HepG2 (cell line): Measurements from ENCODE around the gene SIX5. TPM values are rescaled to one million over a fixed set of nuclear protein-coding genes. Genes with fewer than 3 reads are reported as not detected.
A peak's percentile ranks its signal among the peaks of the same experiment; 100 is the strongest.

Experiments
- DMTF1 ChIP-seq: sonication (generic); formaldehyde crosslinking; IDR thresholded peaks from 2 replicates; pipeline ENCODE4 v1.4.0; 2020; ENCODE audit warnings: mild to moderate bottlenecking, missing genetic modification reagents
- GMEB1 ChIP-seq: sonication (generic); formaldehyde crosslinking; IDR thresholded peaks from 2 replicates; pipeline ENCODE4 v1.5.1; 2020; ENCODE audit warnings: missing genetic modification reagents, mild to moderate bottlenecking, borderline replicate concordance
- HOXA7 ChIP-seq: sonication (generic); formaldehyde crosslinking; IDR thresholded peaks from 2 replicates; pipeline ENCODE4 v1.8.1; 2022; ENCODE audit warnings: mild to moderate bottlenecking, missing genetic modification reagents, moderate library complexity
- KMT2A ChIP-seq: sonication (generic); formaldehyde crosslinking; IDR thresholded peaks from 2 replicates; pipeline ENCODE4 v1.4.0; 2020; ENCODE audit warnings: missing genetic modification reagents
- MLXIP ChIP-seq: sonication (generic); formaldehyde crosslinking; IDR thresholded peaks from 2 replicates; pipeline ENCODE4 v1.9.0; 2021; ENCODE audit warnings: missing genetic modification reagents, borderline replicate concordance
- NPAS2 ChIP-seq: sonication (generic); formaldehyde crosslinking; IDR thresholded peaks from 2 replicates; pipeline ENCODE4 v1.8.0; 2022; ENCODE audit warnings: mild to moderate bottlenecking, missing genetic modification reagents, borderline replicate concordance
- NR2F6 ChIP-seq, 2 experiments: IDR thresholded peaks; 2 replicates each; pipeline ENCODE4 v1.6.1; 2016; ENCODE audit warnings: antibody characterized with exemption in 1 of 2, mild to moderate bottlenecking in 1 of 2
- SKI ChIP-seq: fragments of 450-650 bp; IDR thresholded peaks from one replicate; pipeline ENCODE4 v1.6.1; 2018; ENCODE audit warnings: mild to moderate bottlenecking; ENCODE audit not compliant: partially characterized antibody
- SMARCC2 ChIP-seq: fragments of 450-650 bp; IDR thresholded peaks from 2 replicates; pipeline ENCODE4 v1.6.1; 2017; ENCODE audit warnings: antibody characterized with exemption, mild to moderate bottlenecking
- THAP7 ChIP-seq: sonication (generic); formaldehyde crosslinking; IDR thresholded peaks from 2 replicates; pipeline ENCODE4 v1.8.1; 2023; ENCODE audit warnings: mild to moderate bottlenecking, missing genetic modification reagents
- U2AF1 ChIP-seq: fragments of 200-400 bp; formaldehyde crosslinking; optimal IDR thresholded peaks from 2 replicates; pipeline ENCODE3; 2017; ENCODE audit warnings: mild to moderate bottlenecking, low read depth, low read length
- ZBTB21 ChIP-seq: sonication (generic); formaldehyde crosslinking; IDR thresholded peaks from 2 replicates; pipeline ENCODE4 v1.4.0; 2020; ENCODE audit warnings: missing genetic modification reagents
- ZBTB46 ChIP-seq: sonication (generic); formaldehyde crosslinking; IDR thresholded peaks from 2 replicates; pipeline ENCODE4 v1.4.0; 2020; ENCODE audit warnings: mild to moderate bottlenecking, missing genetic modification reagents, borderline replicate concordance
- ZNF253 ChIP-seq: sonication (generic); formaldehyde crosslinking; IDR thresholded peaks from 2 replicates; pipeline ENCODE4 v1.8.0; 2022; ENCODE audit warnings: mild to moderate bottlenecking, missing genetic modification reagents, borderline replicate concordance
- ZNF446 ChIP-seq: sonication (generic); formaldehyde crosslinking; IDR thresholded peaks from 2 replicates; pipeline ENCODE4 v1.5.0; 2020; ENCODE audit warnings: mild to moderate bottlenecking, missing genetic modification reagents
- ZNF547 ChIP-seq: sonication (generic); formaldehyde crosslinking; IDR thresholded peaks from 2 replicates; pipeline ENCODE4 v1.5.1; 2020; ENCODE audit warnings: mild to moderate bottlenecking, missing genetic modification reagents
- ZNF577 ChIP-seq: sonication (generic); formaldehyde crosslinking; IDR thresholded peaks from 2 replicates; pipeline ENCODE4 v1.4.0; 2020; ENCODE audit warnings: mild to moderate bottlenecking, low read depth, missing genetic modification reagents, borderline replicate concordance
- ZNF792 ChIP-seq: IDR thresholded peaks from 2 replicates; pipeline ENCODE4 v1.6.1; 2016
- ZSCAN29 ChIP-seq: sonication (generic); formaldehyde crosslinking; conservative IDR thresholded peaks from 2 replicates; pipeline ENCODE4 v1.4.0; 2020; ENCODE audit warnings: mild to moderate bottlenecking, missing genetic modification reagents
- polyA plus RNA-seq, 8 experiments: library from polyadenylated mRNA; depleted of rRNA in 3 of 8; stranded (reverse) in 7 of 8; unstranded in 1 of 8; fragments of >200 nt; fragmentation: Illumina TruSeq in 4 of 8; extraction: Trizol in 4 of 8; gene quantifications; 2 replicates each; pipeline versions ENCODE4 v1.2.1 to v1.2.3, GENCODE V29; 2011 to 2016; ENCODE audit warnings: low read depth in 4 of 8, missing spikeins in 1 of 8, mixed read lengths in 1 of 8; ENCODE audit not compliant: insufficient read depth in 1 of 8
- total RNA-seq, 5 experiments: library from RNA; depleted of rRNA; stranded (reverse); fragments of >200 nt; fragmentation: Illumina TruSeq; extraction: Trizol; gene quantifications; 2 replicates each; pipeline ENCODE4 v1.2.3, GENCODE V29; 2016; ENCODE audit warnings: low read depth in 1 of 5

The SIX5 gene
- total and polyA plus RNA-seq, 2 of the 13 experiments (the other 11 are each of a cell fraction or from before 2014, with no cell fraction given) = 7.7 to 10.5 TPM

GRCh38 chr19:45730368-45731288, 38.4 kb downstream of the SIX5 start, which contains the start of gene FBXO46 (continued):
- no peak for TF ChIP-seq ZNF577 (CRISPR knock-in tag)
- TF ChIP-seq SKI = no peak
- TF ChIP-seq ZNF547 (CRISPR knock-in tag) = no peak; the same call in 1 of the 2 replicates
- no peak for TF ChIP-seq ZNF446 (CRISPR knock-in tag)
- TF ChIP-seq GMEB1 (CRISPR knock-in tag) = peak; percentile 88
- TF ChIP-seq NR2F6 (IDR thresholded peaks at IDR 0.05) = no peak
- peak; percentile 6; the same call in 1 of the 2 replicates for TF ChIP-seq NR2F6 (CRISPR knock-in tag; IDR thresholded peaks at IDR 0.05)
- TF ChIP-seq MLXIP (CRISPR knock-in tag) = no peak
- TF ChIP-seq ZSCAN29 = 0 out of 2 replicates have a peak, but pooled peaks have one; percentile 47
- TF ChIP-seq U2AF1 = no peak
- no peak for TF ChIP-seq ZBTB46 (CRISPR knock-in tag)
- TF ChIP-seq DMTF1 = no peak
- TF ChIP-seq HOXA7 = no peak
- TF ChIP-seq SMARCC2 = no peak
- no peak for TF ChIP-seq ZBTB21 (CRISPR knock-in tag)
- TF ChIP-seq KMT2A = no peak
- no peak for TF ChIP-seq NPAS2 (CRISPR knock-in tag)
- TF ChIP-seq ZNF792 = 0 out of 2 replicates have a peak, but pooled peaks have one; percentile 46
- TF ChIP-seq ZNF253 = no peak
- no peak for TF ChIP-seq THAP7
